IPS-18a (cell line): Measurements from ENCODE around the gene PEMT.

Experiments
- H3K27ac ChIP-seq: one replicate; pipeline ENCODE4 v1.5.1; 2013; ENCODE audit warnings: low read length
- H3K27me3 ChIP-seq: one replicate; pipeline ENCODE4 v1.6.1; 2013; ENCODE audit warnings: mild to moderate bottlenecking, low read length; ENCODE audit not compliant: control insufficient read depth, insufficient read depth
- H3K36me3 ChIP-seq: one replicate; pipeline ENCODE4 v1.6.1; 2013; ENCODE audit warnings: low read depth, low read length; ENCODE audit not compliant: control insufficient read depth
- H3K4me1 ChIP-seq: one replicate; pipeline ENCODE4 v1.6.1; 2013; ENCODE audit warnings: low read depth, low read length; ENCODE audit not compliant: control insufficient read depth
- H3K4me3 ChIP-seq: one replicate; pipeline ENCODE4 v1.5.1; 2013; ENCODE audit warnings: low read length
- H3K9ac ChIP-seq: one replicate; pipeline ENCODE4 v1.6.1; 2013; ENCODE audit warnings: mild to moderate bottlenecking, low read length, moderate library complexity
- H3K9me3 ChIP-seq: one replicate; pipeline ENCODE4 v1.6.1; 2013; ENCODE audit warnings: low read depth, low read length; ENCODE audit not compliant: control insufficient read depth

PEMT gene

GRCh38 chr17:17506893-17507464, 84.5 kb downstream of the PEMT start:
- H3K4me1 ChIP-seq, result no peaks in the 10 kb centered on the region
- no peak overlapping the region for H3K27ac ChIP-seq
- H3K9me3 ChIP-seq, result no peaks in the 10 kb centered on the region
- no peaks in the 10 kb centered on the region for H3K36me3 ChIP-seq
- H3K27me3 ChIP-seq, result no peaks in the 10 kb centered on the region
- no peak overlapping the region for H3K9ac ChIP-seq
- no peak overlapping the region for H3K4me3 ChIP-seq

GRCh38 chr17:17506181-17506741, 85.2 kb downstream of the PEMT start:
- Histone ChIP-seq H3K4me3 (no peak overlapping the region), H3K27me3 (no peaks in the 10 kb centered on the region), H3K9ac (no peak overlapping the region), H3K4me1 (no peaks in the 10 kb centered on the region), H3K9me3 (no peaks in the 10 kb centered on the region), H3K27ac (no peak overlapping the region), H3K36me3 (no peaks in the 10 kb centered on the region)

GRCh38 chr17:17505610-17506171, 85.8 kb downstream of the PEMT start:
- Histone ChIP-seq H3K9me3 (no peaks in the 10 kb centered on the region), H3K36me3 (no peaks in the 10 kb centered on the region), H3K27me3 (no peaks in the 10 kb centered on the region), H3K9ac (no peak overlapping the region), H3K27ac (no peak overlapping the region), H3K4me1 (no peaks in the 10 kb centered on the region), H3K4me3 (no peak overlapping the region)

- Histone ChIP-seq H3K27me3 (no peaks in the 10 kb centered on the region), H3K27ac (no peak overlapping the region), H3K4me3 (no peak overlapping the region), H3K9ac (no peak overlapping the region), H3K36me3 (no peaks in the 10 kb centered on the region), H3K9me3 (no peaks in the 10 kb centered on the region), H3K4me1 (no peaks in the 10 kb centered on the region)
Measured at GRCh38 chr17:17505151-17505550, 86.4 kb downstream of the PEMT start.

- H3K4me3 ChIP-seq, result no peak overlapping the region
- no peaks in the 10 kb centered on the region for H3K4me1 ChIP-seq
- no peaks in the 10 kb centered on the region for H3K36me3 ChIP-seq
- no peaks in the 10 kb centered on the region for H3K9me3 ChIP-seq
- no peak overlapping the region for H3K9ac ChIP-seq
- no peak overlapping the region for H3K27ac ChIP-seq
- H3K27me3 ChIP-seq, result no peaks in the 10 kb centered on the region
Measured at GRCh38 chr17:17504341-17505140, 87.0 kb downstream of the PEMT start.

GRCh38 chr17:17503566-17504130, 87.9 kb downstream of the PEMT start:
- Histone ChIP-seq H3K36me3 (no peaks in the 10 kb centered on the region), H3K9ac (no peak overlapping the region), H3K4me3 (no peak overlapping the region), H3K9me3 (no peaks in the 10 kb centered on the region), H3K27ac (no peak overlapping the region), H3K4me1 (no peaks in the 10 kb centered on the region), H3K27me3 (no peaks in the 10 kb centered on the region)

- Histone ChIP-seq H3K4me1 (no peaks in the 10 kb centered on the region), H3K27me3 (no peaks in the 10 kb centered on the region), H3K36me3 (no peaks in the 10 kb centered on the region), H3K4me3 (no peak overlapping the region), H3K9me3 (no peaks in the 10 kb centered on the region), H3K27ac (no peak overlapping the region), H3K9ac (no peak overlapping the region)
Measured at GRCh38 chr17:17502741-17503565, 88.6 kb downstream of the PEMT start.

- no peak overlapping the region for H3K4me3 ChIP-seq
- H3K27ac ChIP-seq, result no peak overlapping the region
- peaks cover under 1% of the 10 kb centered on the region for H3K27me3 ChIP-seq
- H3K4me1 ChIP-seq, result no peaks in the 10 kb centered on the region
- H3K9me3 ChIP-seq, result no peaks in the 10 kb centered on the region
- no peak overlapping the region for H3K9ac ChIP-seq
- no peaks in the 10 kb centered on the region for H3K36me3 ChIP-seq
Measured at GRCh38 chr17:17500999-17501605, 90.4 kb downstream of the PEMT start.

- H3K9me3 ChIP-seq, result no peaks in the 10 kb centered on the region
- no peak overlapping the region for H3K9ac ChIP-seq
- H3K4me3 ChIP-seq, result no peak overlapping the region
- no peaks in the 10 kb centered on the region for H3K4me1 ChIP-seq
- H3K27ac ChIP-seq, result no peak overlapping the region
- H3K36me3 ChIP-seq, result no peaks in the 10 kb centered on the region
- peaks cover 16% of the 10 kb centered on the region for H3K27me3 ChIP-seq
Measured at GRCh38 chr17:17499402-17500145, 91.9 kb downstream of the PEMT start.

- H3K4me1 ChIP-seq, result peaks cover 3% of the 10 kb centered on the region
- no peaks in the 10 kb centered on the region for H3K9me3 ChIP-seq
- no peak overlapping the region for H3K4me3 ChIP-seq
- H3K27ac ChIP-seq, result no peak overlapping the region
- H3K9ac ChIP-seq, result no peak overlapping the region
- peaks cover 24% of the 10 kb centered on the region for H3K27me3 ChIP-seq
- no peaks in the 10 kb centered on the region for H3K36me3 ChIP-seq
Measured at GRCh38 chr17:17498606-17499301, 92.8 kb downstream of the PEMT start.
